CD4-positive, alpha-beta memory T cell (primary cell): Measurements from ENCODE around the gene GPATCH3. TPM values are rescaled to one million over a fixed set of nuclear protein-coding genes. Genes with fewer than 3 reads are reported as not detected.

Experiments
- CTCF ChIA-PET: fragments of 350-600 bp; sonication (Branson Sonifier 250); formaldehyde crosslinking; loops from one replicate; lab custom pipeline; 2021; ENCODE audit warnings: inconsistent platforms; ENCODE audit not compliant: partially characterized antibody; lab: Charles Lee
- POLR2A ChIA-PET: fragments of 350-600 bp; sonication (Branson Sonifier 250); formaldehyde crosslinking; loops from one replicate; lab custom pipeline; 2021; ENCODE audit not compliant: partially characterized antibody; lab: Charles Lee
- DNase-seq, 5 donors: peaks; one replicate each; pipeline versions ENCODE4 v3.0.0 to v3.0.0-alpha.2; 2020 to 2022; ENCODE audit warnings: mixed read lengths in 1 of 5
- H3K27ac ChIP-seq: one replicate; pipeline ENCODE4 v1.7.0; 2013; ENCODE audit warnings: low read depth, low read length
- H3K27me3 ChIP-seq: 2 replicates; pipeline ENCODE4 v1.7.0; 2013; ENCODE audit warnings: mild to moderate bottlenecking, low read length, moderate library complexity; ENCODE audit not compliant: insufficient read depth
- H3K36me3 ChIP-seq: 2 replicates; pipeline ENCODE4 v1.7.0; 2013; ENCODE audit warnings: mild to moderate bottlenecking, low read length, moderate library complexity; ENCODE audit not compliant: insufficient read depth
- H3K4me1 ChIP-seq: 2 replicates; pipeline ENCODE4 v1.7.0; 2013; ENCODE audit warnings: mild to moderate bottlenecking, low read length, moderate library complexity; ENCODE audit not compliant: insufficient read depth
- H3K4me3 ChIP-seq, 2 donors: one replicate each; pipeline ENCODE4 v1.7.0; 2013; ENCODE audit warnings: low read length in 2 of 2, mild to moderate bottlenecking in 1 of 2
- H3K9me3 ChIP-seq, 2 donors: one replicate each; pipeline ENCODE4 v1.7.0; 2013; ENCODE audit warnings: low read length in 2 of 2, control low read depth in 1 of 2; ENCODE audit not compliant: control insufficient read depth in 1 of 2
- H3K27ac Mint-ChIP-seq, 7 donors: one replicate each; pipeline ENCODE4 v1.8.0; 2020 to 2021; ENCODE audit warnings: mixed read lengths in 7 of 7, mild to moderate bottlenecking in 6 of 7, inconsistent platforms in 3 of 7, moderate library complexity in 3 of 7
- H3K27me3 Mint-ChIP-seq, 2 donors: one replicate each; pipeline ENCODE4 v1.8.0; 2020 to 2021; ENCODE audit warnings: mixed read lengths in 2 of 2
- H3K36me3 Mint-ChIP-seq, 2 donors: one replicate each; pipeline ENCODE4 v1.8.0; 2020 to 2021; ENCODE audit warnings: mixed read lengths in 2 of 2, inconsistent platforms in 1 of 2, mild to moderate bottlenecking in 1 of 2
- H3K4me1 Mint-ChIP-seq, 4 donors: one replicate each; pipeline ENCODE4 v1.8.0; 2020 to 2021; ENCODE audit warnings: mixed read lengths in 4 of 4, mild to moderate bottlenecking in 1 of 4
- H3K4me3 Mint-ChIP-seq, 8 donors: one replicate each; pipeline ENCODE4 v1.8.0; 2020 to 2021; ENCODE audit warnings: mixed read lengths in 8 of 8, mild to moderate bottlenecking in 7 of 8, moderate library complexity in 6 of 8, inconsistent platforms in 3 of 8
- H3K9me3 Mint-ChIP-seq, 8 donors: one replicate each; pipeline ENCODE4 v1.8.0; 2020 to 2021; ENCODE audit warnings: mixed read lengths in 8 of 8, mild to moderate bottlenecking in 5 of 8, inconsistent platforms in 3 of 8, moderate library complexity in 1 of 8
- intact Hi-C: fragments of 100-400 bp; cut with micrococcal nuclease; formaldehyde crosslinking; loops from one replicate; pipeline ENCODE4 v1.15.1; 2023
- polyA plus RNA-seq, 2 donors: library from polyadenylated mRNA; unstranded; fragments of 300-500 nt; fragmentation: Illumina TruSeq; gene quantifications; one replicate each; pipeline ENCODE4 v1.2.3, GENCODE V29; 2021
- total RNA-seq, 2 experiments: library from RNA; stranded (reverse); gene quantifications; one replicate each; pipeline ENCODE4 v1.2.3, GENCODE V29; 2021

Gene GPATCH3
- total and polyA plus RNA-seq, 4 experiments from 2014 or later = 11.4 to 26.7 (median 19.2) TPM

DNA sequence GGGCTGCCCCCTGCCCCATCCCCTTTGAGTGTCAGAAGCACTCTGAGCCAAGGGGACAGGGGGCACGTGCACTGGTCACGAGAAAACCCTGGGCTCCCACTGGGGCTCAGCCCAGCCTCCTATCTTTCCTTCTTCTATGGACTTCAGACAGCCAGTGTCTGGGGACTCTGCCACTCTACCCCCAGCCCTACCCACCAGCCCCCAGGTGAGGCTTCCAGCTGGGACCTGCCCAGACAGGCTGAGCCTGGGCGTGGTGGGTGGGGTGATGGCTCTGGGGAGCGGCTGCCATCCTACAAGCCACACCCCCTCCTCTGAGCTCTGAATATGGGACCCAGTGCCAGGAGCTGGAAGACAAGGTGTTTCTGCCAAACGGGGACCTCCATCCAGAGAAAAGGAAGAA is 45.4 kb downstream of the GPATCH3 start:
- peak overlapping the region in 1 of 7 donors; percentile 29 for H3K27ac Mint-ChIP-seq
- peaks cover 36 to 64% of the 10 kb centered on the region in 2 donors for H3K36me3 Mint-ChIP-seq
- ChIA-PET POLR2A (no interaction called here), CTCF (interaction anchor here (1.0 to 2.9 kb wide), 3 partner anchors 10 to 32 kb away, joined by 5 to 11 read pairs (median 11); no protein-coding TSS in a partner anchor)
- H3K4me3 Mint-ChIP-seq = no peak overlapping the region
- no peaks in the 10 kb centered on the region for H3K27me3 ChIP-seq
- H3K9me3 Mint-ChIP-seq = no peaks in the 10 kb centered on the region
- peaks cover 62% of the 10 kb centered on the region for H3K36me3 ChIP-seq
- intact Hi-C loops = no loop called here
- H3K4me1 Mint-ChIP-seq = peaks cover 1 to 9% (median 4%) of the 10 kb centered on the region in 4 donors
- no peaks in the 10 kb centered on the region for H3K27me3 Mint-ChIP-seq
- no peak overlapping the region for H3K4me3 ChIP-seq
- H3K27ac ChIP-seq = no peak overlapping the region
- DNase-seq = no peak
- H3K9me3 ChIP-seq = no peaks in the 10 kb centered on the region
- H3K4me1 ChIP-seq = no peaks in the 10 kb centered on the region

- no peaks in the 10 kb centered on the region for H3K27me3 ChIP-seq
- intact Hi-C loops = loop anchor here (1.0 kb wide), 2 partner anchors 25 to 251 kb away; no protein-coding TSS in a partner anchor
Measured at GRCh38 chr1:26853600-26853999, 46.7 kb downstream of the GPATCH3 start.

GRCh38 chr1:26853156-26853555 is 47.1 kb downstream of the GPATCH3 start:
- H3K27ac Mint-ChIP-seq = peak overlapping the region in 2 of 7 donors; percentile 11 to 52
- H3K27me3 Mint-ChIP-seq = no peaks in the 10 kb centered on the region
- peaks cover 77% of the 10 kb centered on the region for H3K36me3 ChIP-seq
- H3K36me3 Mint-ChIP-seq = peaks cover 44 to 81% of the 10 kb centered on the region in 2 donors
- no peak overlapping the region for H3K4me3 Mint-ChIP-seq
- H3K27ac ChIP-seq = no peak overlapping the region
- ChIA-PET POLR2A (no interaction called here), CTCF (interaction anchor here (2.9 kb wide), 1 partner anchor 26 kb away, joined by 11 read pairs; no protein-coding TSS in a partner anchor)
- peaks cover 1 to 9% (median 4%) of the 10 kb centered on the region in 4 donors for H3K4me1 Mint-ChIP-seq
- peak; percentile 64 to 75 (median 69) for DNase-seq
- no peak overlapping the region for H3K4me3 ChIP-seq
- no peaks in the 10 kb centered on the region for H3K27me3 ChIP-seq
- H3K4me1 ChIP-seq = no peaks in the 10 kb centered on the region
- intact Hi-C loops = loop anchor here (1.0 kb wide), 2 partner anchors 25 to 251 kb away; no protein-coding TSS in a partner anchor
- H3K9me3 ChIP-seq = no peaks in the 10 kb centered on the region
- H3K9me3 Mint-ChIP-seq = no peaks in the 10 kb centered on the region

More at GRCh38 chr1:26853600-26853999, 46.7 kb downstream of the GPATCH3 start:
- no peaks in the 10 kb centered on the region for H3K9me3 Mint-ChIP-seq
- ChIA-PET CTCF (interaction anchor here (2.9 kb wide), 1 partner anchor 25 kb away, joined by 11 read pairs; no protein-coding TSS in a partner anchor), POLR2A (no interaction called here)
- H3K27ac Mint-ChIP-seq = peak overlapping the region in 2 of 7 donors; percentile 18 to 35
- no peaks in the 10 kb centered on the region for H3K27me3 Mint-ChIP-seq
- Histone ChIP-seq H3K27ac (no peak overlapping the region), H3K36me3 (peaks cover 75% of the 10 kb centered on the region), H3K9me3 (no peaks in the 10 kb centered on the region), H3K4me3 (no peak overlapping the region), H3K4me1 (no peaks in the 10 kb centered on the region)
- H3K36me3 Mint-ChIP-seq = peaks cover 40 to 76% of the 10 kb centered on the region in 2 donors
- DNase-seq = no peak
- peaks cover 1 to 9% (median 4%) of the 10 kb centered on the region in 4 donors for H3K4me1 Mint-ChIP-seq
- H3K4me3 Mint-ChIP-seq = no peak overlapping the region

GRCh38 chr1:26852701-26853100 is 47.6 kb downstream of the GPATCH3 start:
- H3K27ac Mint-ChIP-seq = peak overlapping the region in 2 of 7 donors; percentile 11 to 52
- intact Hi-C loops = loop anchor here (1.0 kb wide), 2 partner anchors 26 to 250 kb away; no protein-coding TSS in a partner anchor
- H3K4me3 ChIP-seq = no peak overlapping the region
- H3K4me1 ChIP-seq = no peaks in the 10 kb centered on the region
- no peaks in the 10 kb centered on the region for H3K9me3 ChIP-seq
- no peaks in the 10 kb centered on the region for H3K9me3 Mint-ChIP-seq
- peaks cover 46 to 81% of the 10 kb centered on the region in 2 donors for H3K36me3 Mint-ChIP-seq
- H3K4me3 Mint-ChIP-seq = no peak overlapping the region
- H3K27me3 ChIP-seq = no peaks in the 10 kb centered on the region
- H3K36me3 ChIP-seq = peaks cover 77% of the 10 kb centered on the region
- peaks cover 3 to 9% (median 4%) of the 10 kb centered on the region in 4 donors for H3K4me1 Mint-ChIP-seq
- CTCF ChIA-PET = interaction anchor here (0.8 to 2.0 kb wide), 3 partner anchors 13 to 26 kb away, joined by 3 to 10 read pairs (median 3); no protein-coding TSS in a partner anchor
- no peak for DNase-seq
- no peaks in the 10 kb centered on the region for H3K27me3 Mint-ChIP-seq
- POLR2A ChIA-PET = no interaction called here
- H3K27ac ChIP-seq = no peak overlapping the region

DNA sequence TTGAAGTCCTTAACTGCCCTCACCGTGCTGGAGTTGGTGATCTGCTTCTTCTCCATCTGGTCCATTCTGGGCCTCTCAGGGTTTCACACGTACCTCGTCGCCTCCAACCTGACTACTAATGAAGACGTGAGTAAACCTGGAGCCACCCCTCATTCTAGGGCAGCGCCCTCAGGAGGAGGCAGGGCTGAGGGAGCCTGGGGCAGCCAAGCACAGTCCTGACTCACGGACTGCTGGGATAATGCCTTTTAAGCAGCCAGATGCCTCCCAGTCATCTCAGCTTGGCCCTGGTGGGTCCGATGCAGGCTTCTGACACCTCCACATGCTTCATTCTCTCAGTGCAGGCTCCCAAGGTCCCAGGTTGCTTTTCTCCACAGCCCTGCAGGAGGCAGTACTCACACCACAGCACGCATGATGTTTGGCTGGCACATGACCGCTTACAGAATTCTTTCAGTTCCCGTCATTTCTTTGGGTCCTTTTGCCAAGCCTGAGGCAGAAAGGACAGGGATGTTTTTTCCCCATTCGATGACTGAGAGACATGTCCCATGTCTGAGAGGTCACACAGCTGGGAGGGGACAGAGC is 49.1 kb downstream of the GPATCH3 start:
- no peaks in the 10 kb centered on the region for H3K4me1 ChIP-seq
- Mint-ChIP-seq H3K27ac (peak overlapping the region in 2 of 7 donors; percentile 24 to 66), H3K9me3 (no peaks in the 10 kb centered on the region), H3K36me3 (peaks cover 48 to 79% of the 10 kb centered on the region in 2 donors), H3K27me3 (no peaks in the 10 kb centered on the region), H3K4me1 (peaks cover 3 to 9% (median 4%) of the 10 kb centered on the region in 4 donors), H3K4me3 (no peak overlapping the region)
- POLR2A ChIA-PET = interaction anchor here (1.9 to 2.7 kb wide), 2 partner anchors 14 to 18 kb away, joined by 9 to 11 read pairs; no protein-coding TSS in a partner anchor
- H3K36me3 ChIP-seq = peaks cover 83% of the 10 kb centered on the region
- no peak overlapping the region for H3K27ac ChIP-seq
- H3K27me3 ChIP-seq = no peaks in the 10 kb centered on the region
- CTCF ChIA-PET = interaction anchor here (0.9 to 3.7 kb wide), 7 partner anchors 8 to 31 kb away, joined by 3 to 19 read pairs (median 10); no protein-coding TSS in a partner anchor
- no peak for DNase-seq
- intact Hi-C loops = no loop called here
- H3K4me3 ChIP-seq = no peak overlapping the region
- no peaks in the 10 kb centered on the region for H3K9me3 ChIP-seq

- DNase-seq = no peak
- Histone ChIP-seq H3K27me3 (no peaks in the 10 kb centered on the region), H3K27ac (no peak overlapping the region), H3K9me3 (no peaks in the 10 kb centered on the region), H3K36me3 (peaks cover 75% of the 10 kb centered on the region), H3K4me3 (no peak overlapping the region), H3K4me1 (no peaks in the 10 kb centered on the region)
- Mint-ChIP-seq H3K27me3 (no peaks in the 10 kb centered on the region), H3K4me3 (no peak overlapping the region), H3K9me3 (no peaks in the 10 kb centered on the region), H3K36me3 (peaks cover 44 to 78% of the 10 kb centered on the region in 2 donors), H3K27ac (peak overlapping the region in 2 of 7 donors; percentile 10 to 13), H3K4me1 (peaks cover 3 to 12% (median 8%) of the 10 kb centered on the region in 4 donors)
- CTCF ChIA-PET = interaction anchor here (1.3 to 3.7 kb wide), 10 partner anchors 10 to 251 kb away, joined by 3 to 19 read pairs (median 8); partner anchors contain the start of gene PIGV
- POLR2A ChIA-PET = interaction anchor here (1.0 to 2.7 kb wide), 2 partner anchors 16 kb away, joined by 3 to 11 read pairs; no protein-coding TSS in a partner anchor
- intact Hi-C loops = no loop called here
Measured at GRCh38 chr1:26848941-26849774, 51.1 kb downstream of the GPATCH3 start.
